ENCODE measurements around the gene PSMD8.
A peak's percentile ranks its signal among the peaks of the same experiment; 100 is the strongest.
"Not testable (repeated sequence)": the region's sequence is repeated elsewhere in the genome, so short reads cannot be mapped to it uniquely, and the experiment has no call there.

PSMD8 gene

GRCh38 chr19:38374332-38375097, at the start of gene PSMD8:
Gene PSMD8, plus strand, starts transcription at chr19:38374571. Its CDS starts 31 bp downstream, at chr19:38374602.
- peak; percentile 96 for DNase-seq (ENCODE audit: low read depth in 2 of 2)

GRCh38 chr19:38326591-38326990, 47.8 kb upstream of the PSMD8 start:
- DNase-seq (ENCODE audit: low read depth in 2 of 2) = no peak

DNA sequence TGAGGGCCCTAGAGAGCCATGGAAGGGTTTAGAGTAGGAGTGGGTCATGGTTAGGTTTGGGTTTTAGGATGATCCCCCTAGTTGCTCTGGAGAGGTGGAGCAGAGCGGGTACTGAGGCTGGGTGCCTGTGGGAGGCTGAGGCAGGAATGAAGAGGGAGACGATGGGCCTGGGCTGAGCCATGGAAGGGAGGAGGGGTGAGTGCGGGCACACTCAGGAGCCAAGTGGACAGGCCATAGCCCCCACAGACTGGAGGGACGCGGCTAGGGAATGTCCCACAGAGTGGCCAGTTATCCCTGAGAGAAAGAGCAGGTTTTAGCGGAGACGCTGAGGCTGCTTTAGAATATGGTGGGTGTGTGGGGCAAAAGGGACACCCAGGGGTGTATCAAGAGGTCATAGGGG, 44.7 kb upstream of the PSMD8 start:
- no peak for DNase-seq (ENCODE audit: low read depth in 2 of 2)

GRCh38 chr19:38331728-38332127, 42.6 kb upstream of the PSMD8 start:
- DNase-seq (ENCODE audit: low read depth in 2 of 2) = no peak

GRCh38 chr19:38333245-38333644, 41.1 kb upstream of the PSMD8 start:
- no peak for DNase-seq (ENCODE audit: low read depth in 2 of 2)

- DNase-seq (ENCODE audit: low read depth in 2 of 2) = peak; percentile 90 to 93
Observed at GRCh38 chr19:38335949-38336637, 38.3 kb upstream of the PSMD8 start.

GRCh38 chr19:38336638-38337359, 37.6 kb upstream of the PSMD8 start:
- peak; percentile 89 to 96 for DNase-seq (ENCODE audit: low read depth in 2 of 2)

GRCh38 chr19:38337360-38337653, 37.1 kb upstream of the PSMD8 start:
- no peak for DNase-seq (ENCODE audit: low read depth in 2 of 2)

DNA sequence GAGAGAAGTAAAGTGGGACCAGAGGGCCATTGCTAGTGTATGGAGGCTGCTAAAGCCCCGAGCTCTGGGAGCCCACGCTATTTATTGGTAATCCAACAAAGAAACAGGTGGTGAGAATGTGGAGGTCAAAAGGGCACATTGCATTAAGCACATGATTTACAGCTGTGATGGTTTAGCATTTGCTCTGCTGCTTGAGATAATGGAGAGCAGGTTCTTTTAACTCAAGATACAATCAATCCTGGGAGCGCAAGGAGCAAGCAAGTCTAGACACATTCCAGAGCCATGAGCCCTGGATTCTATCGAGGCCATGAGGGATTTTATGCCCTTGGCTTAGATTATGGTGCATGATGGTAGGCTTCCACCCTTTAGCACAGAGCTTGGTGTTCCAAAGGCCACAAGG, 35.4 kb upstream of the PSMD8 start:
- not testable (repeated sequence) for DNase-seq (ENCODE audit: low read depth in 2 of 2)

DNA sequence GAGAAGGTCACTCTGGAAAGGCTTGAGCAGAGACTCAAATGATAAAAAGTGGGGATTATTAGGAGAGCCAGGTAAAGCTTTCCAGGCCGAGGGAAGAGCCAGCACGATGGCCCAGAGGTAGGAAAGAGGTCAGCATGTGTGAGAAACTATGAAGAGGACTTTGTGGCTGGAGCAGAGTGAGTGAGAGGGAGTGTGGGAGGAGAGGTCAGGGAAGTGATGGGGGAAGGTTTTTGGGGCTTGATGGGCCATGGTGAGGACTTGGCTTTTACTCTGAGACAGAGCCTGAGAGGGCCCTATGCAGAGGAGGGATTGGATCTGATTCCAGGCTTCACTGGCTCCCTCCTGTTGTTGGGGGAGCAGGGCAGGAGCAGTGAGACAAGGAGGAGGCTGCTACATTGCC, 33.4 kb upstream of the PSMD8 start:
- no peak for DNase-seq (ENCODE audit: low read depth in 2 of 2)

GRCh38 chr19:38346837-38347236, 27.5 kb upstream of the PSMD8 start:
- DNase-seq (ENCODE audit: low read depth in 2 of 2) = no peak

DNA sequence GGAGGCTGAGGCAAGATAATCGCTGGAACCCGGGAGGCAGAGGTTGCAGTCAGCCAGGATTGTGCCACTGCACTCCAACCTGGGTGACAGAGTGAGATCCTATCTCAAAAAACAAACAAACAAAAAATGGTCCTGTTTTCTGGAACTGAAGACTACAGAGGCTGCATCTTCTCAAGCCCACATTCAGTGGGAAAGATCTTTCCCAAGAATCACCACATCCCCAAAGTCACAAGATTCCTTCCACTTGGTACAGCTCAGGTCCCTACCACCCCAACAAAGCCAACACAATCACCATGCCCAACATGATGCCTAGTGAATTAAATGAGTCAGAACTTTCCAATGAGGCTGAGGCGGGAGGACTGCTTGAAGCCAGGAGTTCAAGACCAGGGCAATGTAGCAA, 23.5 kb upstream of the PSMD8 start:
- no peak for DNase-seq (ENCODE audit: low read depth in 2 of 2)

- DNase-seq (ENCODE audit: low read depth in 2 of 2) = no peak
Observed at GRCh38 chr19:38351865-38352395, 22.4 kb upstream of the PSMD8 start.

- DNase-seq (ENCODE audit: low read depth in 2 of 2) = no peak
Observed at GRCh38 chr19:38352611-38353010, 21.8 kb upstream of the PSMD8 start.

DNA sequence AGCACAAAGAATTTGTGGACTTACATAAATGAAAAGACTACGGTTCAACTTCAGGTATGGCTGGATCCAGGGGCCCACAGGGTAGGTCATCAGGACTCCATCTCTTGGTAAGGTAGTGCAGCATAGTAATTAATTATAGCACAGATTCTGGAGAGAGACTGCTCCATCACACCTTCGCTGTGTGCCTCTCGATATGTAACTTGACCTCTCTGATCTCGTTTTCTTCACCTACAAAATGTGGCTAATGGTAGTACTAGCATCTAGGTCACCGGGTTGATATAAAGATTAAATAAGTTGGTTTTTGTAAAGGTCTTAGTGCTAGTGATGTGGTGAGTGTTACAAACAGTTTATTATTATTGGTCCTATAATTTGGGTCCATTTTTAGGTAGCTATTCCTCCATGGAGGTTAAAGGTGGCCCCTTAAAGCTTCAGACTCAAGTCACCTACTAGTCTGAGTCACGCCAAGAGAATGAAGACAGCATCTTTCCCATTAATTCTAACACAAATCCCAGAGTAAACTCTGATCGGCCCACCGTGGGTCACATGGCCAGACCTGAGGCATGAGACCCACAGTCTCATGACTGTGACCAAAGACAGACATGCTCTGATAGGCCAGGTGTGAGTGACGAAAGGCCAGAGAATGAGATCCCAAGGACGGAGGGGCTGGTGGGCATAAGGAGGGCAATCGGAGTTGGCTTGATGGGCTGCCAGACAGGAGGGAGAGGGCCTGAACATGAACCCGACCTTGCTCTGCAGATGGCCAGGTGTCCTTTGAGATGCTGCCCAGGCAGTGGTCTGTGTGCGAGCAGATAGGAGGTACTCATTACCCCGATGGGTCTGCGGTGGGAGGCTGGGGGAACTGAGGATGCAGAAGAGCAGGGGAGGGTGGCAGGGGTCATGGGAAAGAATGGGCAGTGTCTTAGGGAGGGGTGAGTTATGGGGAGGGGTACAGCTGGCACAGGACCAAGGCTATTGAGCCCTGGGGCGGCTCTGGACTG, 18.3 kb upstream of the PSMD8 start:
- DNase-seq (ENCODE audit: low read depth in 2 of 2) = no peak

- no peak for DNase-seq (ENCODE audit: low read depth in 2 of 2)
Observed at GRCh38 chr19:38358071-38358470, 16.3 kb upstream of the PSMD8 start.

DNA sequence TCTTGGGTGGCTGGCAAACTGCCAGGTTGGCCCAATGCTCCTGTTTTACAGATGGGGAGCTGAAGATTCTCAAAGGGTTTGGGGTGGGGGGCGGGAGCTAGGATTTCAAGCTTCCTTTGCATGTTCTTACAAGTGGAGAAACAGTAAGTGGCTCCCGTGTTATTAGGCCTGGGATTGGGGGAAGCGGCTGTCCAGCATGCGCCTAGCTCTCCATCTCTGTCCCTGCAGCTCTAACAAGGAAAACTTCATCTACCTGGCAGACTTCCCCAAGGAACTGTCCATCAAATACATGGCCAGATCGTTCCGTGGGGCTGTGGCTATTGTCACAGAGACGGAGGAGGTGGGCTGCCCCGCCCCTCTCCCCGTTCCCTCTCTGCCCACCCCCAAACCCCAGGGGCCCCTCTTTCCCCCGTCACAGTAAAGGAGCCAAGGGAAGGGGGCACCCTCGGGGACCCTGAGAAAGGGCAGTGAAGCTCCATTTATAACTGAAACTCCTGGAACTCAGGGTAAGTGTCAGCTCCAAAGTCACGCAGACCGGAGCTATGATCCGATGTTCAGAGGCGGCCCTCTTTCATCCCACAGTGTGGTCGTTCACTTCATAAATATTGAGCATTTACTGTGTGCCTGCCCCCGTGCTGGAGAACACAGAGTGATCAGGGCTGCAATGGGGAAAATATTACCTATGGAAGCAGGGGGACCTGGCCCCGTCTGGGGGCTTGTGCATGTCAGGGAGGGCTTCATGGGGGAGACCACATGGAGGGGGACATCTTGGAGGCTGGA, 14.9 kb upstream of the PSMD8 start:
- DNase-seq (ENCODE audit: low read depth in 2 of 2) = no peak

- DNase-seq (ENCODE audit: low read depth in 2 of 2) = no peak
Observed at GRCh38 chr19:38360351-38360750, 14.0 kb upstream of the PSMD8 start.

DNA sequence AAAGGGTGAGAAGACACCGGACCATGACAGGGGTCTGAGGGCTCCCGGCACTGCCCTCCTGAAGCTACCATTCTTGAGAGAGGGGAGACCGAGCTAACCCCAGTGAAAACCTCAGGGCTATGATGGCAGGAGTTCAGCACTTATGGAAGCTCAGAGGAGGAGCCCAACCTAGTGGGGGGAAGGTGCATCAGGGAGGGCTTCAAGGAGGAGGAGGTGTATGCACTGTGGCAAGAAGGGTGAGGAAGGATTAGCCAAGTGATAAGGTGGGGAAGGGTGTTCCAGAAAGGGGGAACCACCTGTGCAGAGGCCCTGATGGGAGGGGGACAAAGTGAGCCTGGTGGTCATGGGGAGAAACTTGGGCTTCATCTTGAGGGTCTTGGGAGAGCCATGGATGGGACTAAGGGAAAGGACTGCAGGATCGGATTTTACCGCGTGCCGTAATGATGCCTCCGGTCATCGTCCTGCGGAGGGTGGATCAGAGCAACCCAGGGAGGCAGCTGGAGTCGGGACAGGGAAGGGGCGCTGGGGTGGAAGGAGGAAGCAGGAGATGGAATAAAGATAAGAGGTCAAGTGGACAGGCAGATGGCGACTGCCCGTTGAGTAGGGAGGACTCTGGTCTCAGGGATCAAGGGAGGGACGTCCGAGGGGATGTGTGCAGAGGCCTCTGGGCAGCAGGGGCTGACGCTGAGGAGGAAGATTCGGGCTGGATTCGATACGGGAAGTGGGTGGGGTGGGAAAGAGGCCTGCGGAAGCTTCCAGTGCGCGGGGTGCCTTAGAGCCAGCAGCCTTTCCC, 13.3 kb upstream of the PSMD8 start:
- no peak for DNase-seq (ENCODE audit: low read depth in 2 of 2)

DNA sequence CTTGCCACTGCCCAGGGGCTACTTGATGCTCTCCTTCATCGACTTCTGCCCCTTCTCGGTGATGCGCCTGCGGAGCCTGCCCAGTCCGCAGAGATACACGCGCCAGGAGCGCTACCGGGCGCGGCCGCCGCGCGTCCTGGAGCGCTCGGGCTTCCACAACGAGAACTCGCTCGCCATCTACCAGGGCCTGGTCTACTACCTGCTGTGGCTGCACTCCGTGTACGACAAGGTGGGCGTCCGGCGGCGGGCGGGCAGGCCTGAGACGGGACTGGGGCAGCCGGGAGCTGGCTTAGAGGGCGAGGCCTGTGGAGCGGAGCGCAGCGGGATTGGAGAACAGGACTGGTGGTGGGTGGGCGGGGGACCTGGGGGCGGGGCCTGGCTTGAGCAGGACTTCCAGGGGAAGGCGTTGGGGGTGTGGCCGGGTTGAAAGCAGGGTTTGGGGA, 12.7 kb upstream of the PSMD8 start:
- peak; percentile 66 to 70 for DNase-seq (ENCODE audit: low read depth in 2 of 2)

Measured in stimulated activated CD8-positive, alpha-beta memory T cell treated with anti-CD3 and anti-CD28 coated beads, Interleukin-2, amount 100 ng/mL, for 48 hours (primary cell).